ENCODE results near the gene JUND.

GRCh38 chr19:18304458-18305310, 23.3 kb upstream of the JUND start:
- TF ChIP-seq CTCF (IDR thresholded peaks at IDR 0.05), result peak in 1 of 6 experiments; percentile 10
- TF ChIP-seq POLR2AphosphoS5 (IDR thresholded peaks at IDR 0.05), result peak; percentile 83 to 86
